HepG2 (cell line): Measurements from ENCODE around the gene MRPL10. TPM values are rescaled to one million over a fixed set of nuclear protein-coding genes. Genes with fewer than 3 reads are reported as not detected.

Source experiments
- CC2D1A ChIP-seq: sonication (generic); formaldehyde crosslinking; IDR thresholded peaks from 2 replicates; pipeline ENCODE4 v1.8.1; 2023; ENCODE audit warnings: mild to moderate bottlenecking, missing genetic modification reagents
- GPN1 ChIP-seq: sonication (generic); formaldehyde crosslinking; IDR thresholded peaks from 2 replicates; pipeline ENCODE4 v1.5.1; 2020; ENCODE audit warnings: missing genetic modification reagents, borderline replicate concordance
- HMG20A ChIP-seq: IDR thresholded peaks from 2 replicates; pipeline ENCODE4 v1.6.1; 2016; ENCODE audit warnings: borderline replicate concordance
- HNRNPH1 ChIP-seq: fragments of 200-400 bp; formaldehyde crosslinking; optimal IDR thresholded peaks from 2 replicates; pipeline ENCODE3; 2017; ENCODE audit warnings: mild to moderate bottlenecking, low read depth, low read length
- HOXA9 ChIP-seq: sonication (generic); formaldehyde crosslinking; IDR thresholded peaks from 2 replicates; pipeline ENCODE4 v1.8.1; 2022; ENCODE audit warnings: missing genetic modification reagents, mild to moderate bottlenecking, moderate library complexity, borderline replicate concordance
- KLF15 ChIP-seq: sonication (generic); formaldehyde crosslinking; IDR thresholded peaks from 2 replicates; pipeline ENCODE4 v1.8.1; 2023; ENCODE audit warnings: borderline replicate concordance, mild to moderate bottlenecking, inconsistent platforms, missing genetic modification reagents, mixed read lengths
- PATZ1 ChIP-seq: sonication (generic); formaldehyde crosslinking; IDR thresholded peaks from 2 replicates; pipeline ENCODE4 v1.4.0; 2020; ENCODE audit warnings: missing genetic modification reagents
- PHF20 ChIP-seq: sonication (generic); formaldehyde crosslinking; IDR thresholded peaks from 2 replicates; pipeline ENCODE4 v1.5.0; 2020; ENCODE audit warnings: mild to moderate bottlenecking, missing genetic modification reagents
- PREB ChIP-seq: sonication (generic); formaldehyde crosslinking; IDR thresholded peaks from 2 replicates; pipeline ENCODE4 v1.4.0; 2020; ENCODE audit warnings: missing genetic modification reagents
- RERE ChIP-seq: IDR thresholded peaks from 2 replicates; pipeline ENCODE4 v1.6.1; 2016; ENCODE audit warnings: low read depth, missing genetic modification reagents, missing compliant biosample characterization
- TEAD2 ChIP-seq: sonication (generic); formaldehyde crosslinking; IDR thresholded peaks from 2 replicates; pipeline ENCODE4 v1.9.0; 2021; ENCODE audit warnings: missing genetic modification reagents
- TIGD3 ChIP-seq: sonication (generic); formaldehyde crosslinking; IDR thresholded peaks from 2 replicates; pipeline ENCODE4 v1.5.1; 2020; ENCODE audit warnings: mild to moderate bottlenecking, missing genetic modification reagents, borderline replicate concordance
- ZBTB20 ChIP-seq: sonication (generic); formaldehyde crosslinking; IDR thresholded peaks from 2 replicates; pipeline ENCODE4 v1.8.1; 2023; ENCODE audit warnings: missing genetic modification reagents, low read depth, mild to moderate bottlenecking, borderline replicate concordance
- ZBTB21 ChIP-seq: sonication (generic); formaldehyde crosslinking; IDR thresholded peaks from 2 replicates; pipeline ENCODE4 v1.4.0; 2020; ENCODE audit warnings: missing genetic modification reagents
- ZNF562 ChIP-seq: sonication (generic); formaldehyde crosslinking; IDR thresholded peaks from 2 replicates; pipeline ENCODE4 v1.8.0; 2022; ENCODE audit warnings: missing genetic modification reagents, borderline replicate concordance
- ZNF619 ChIP-seq: sonication (generic); formaldehyde crosslinking; IDR thresholded peaks from 2 replicates; pipeline ENCODE4 v1.4.0; 2020; ENCODE audit warnings: mild to moderate bottlenecking, missing genetic modification reagents
- ZNF7 ChIP-seq: IDR thresholded peaks from 2 replicates; pipeline ENCODE4 v1.6.1; 2016; ENCODE audit warnings: missing biosample characterization, missing genetic modification reagents
- ZSCAN22 ChIP-seq: sonication (generic); formaldehyde crosslinking; IDR thresholded peaks from 2 replicates; pipeline ENCODE4 v1.4.0; 2020; ENCODE audit warnings: mild to moderate bottlenecking, missing genetic modification reagents
- polyA plus RNA-seq, 8 experiments: library from polyadenylated mRNA; depleted of rRNA in 3 of 8; stranded (reverse) in 7 of 8; unstranded in 1 of 8; fragments of >200 nt; fragmentation: Illumina TruSeq in 4 of 8; extraction: Trizol in 4 of 8; gene quantifications; 2 replicates each; pipeline versions ENCODE4 v1.2.1 to v1.2.3, GENCODE V29; 2011 to 2016; ENCODE audit warnings: low read depth in 4 of 8, missing spikeins in 1 of 8, mixed read lengths in 1 of 8; ENCODE audit not compliant: insufficient read depth in 1 of 8
- total RNA-seq, 5 experiments: library from RNA; depleted of rRNA; stranded (reverse); fragments of >200 nt; fragmentation: Illumina TruSeq; extraction: Trizol; gene quantifications; 2 replicates each; pipeline ENCODE4 v1.2.3, GENCODE V29; 2016; ENCODE audit warnings: low read depth in 1 of 5

MRPL10 gene
- total and polyA plus RNA-seq, 2 of the 13 experiments (the other 11 are each of a cell fraction or from before 2014, with no cell fraction given): 56.7 to 149 TPM

- TF ChIP-seq ZBTB20 (CRISPR knock-in tag): peak; percentile 80; the same call in 1 of the 2 replicates
- 0 out of 2 replicates have a peak, but pooled peaks have one; percentile 41 for TF ChIP-seq TIGD3 (CRISPR knock-in tag)
- no peak for TF ChIP-seq ZSCAN22
- TF ChIP-seq PATZ1 (CRISPR knock-in tag): peak; percentile 74
- no peak for TF ChIP-seq ZNF7 (CRISPR knock-in tag)
- TF ChIP-seq HOXA9 (CRISPR knock-in tag): no peak
- no peak for TF ChIP-seq PREB (CRISPR knock-in tag)
- TF ChIP-seq GPN1 (CRISPR knock-in tag): no peak; the same call in 1 of the 2 replicates
- TF ChIP-seq HNRNPH1: peak; percentile 45
- no peak for TF ChIP-seq TEAD2 (CRISPR knock-in tag)
- peak; percentile 99 for TF ChIP-seq PHF20 (CRISPR knock-in tag)
- peak; percentile 62; the same call in 1 of the 2 replicates for TF ChIP-seq KLF15 (CRISPR knock-in tag)
- no peak for TF ChIP-seq ZBTB21 (CRISPR knock-in tag)
- TF ChIP-seq HMG20A (CRISPR knock-in tag): no peak; the same call in 1 of the 2 replicates
- TF ChIP-seq RERE: no peak
- no peak for TF ChIP-seq ZNF562 (CRISPR knock-in tag)
- no peak for TF ChIP-seq CC2D1A (CRISPR knock-in tag)
- TF ChIP-seq ZNF619 (CRISPR knock-in tag): peak; percentile 51; the same call in 1 of the 2 replicates
These were observed at the start of gene MRPL10, which contains the start of gene LRRC46 (continued) for GRCh38 chr17:47831003-47831933.
